K562 (cell line): ENCODE measurements around the gene SCARF2. TPM values are rescaled to one million over a fixed set of nuclear protein-coding genes. Genes with fewer than 3 reads are reported as not detected.
A peak's percentile ranks its signal among the peaks of the same experiment; 100 is the strongest.

Source experiments
- CSDE1 ChIP-seq, 2 experiments: fragments of 450-650 bp; IDR thresholded peaks; 2 replicates each; pipeline ENCODE4 v1.6.1; 2016; ENCODE audit warnings: mild to moderate bottlenecking in 1 of 2
- FOS ChIP-seq: IDR thresholded peaks from 3 replicates; pipeline ENCODE4 v1.6.1; 2011; ENCODE audit not compliant: insufficient read length; ENCODE audit errors: extremely low read depth
- HDAC6 ChIP-seq: IDR thresholded peaks from 2 replicates; pipeline ENCODE4 v1.6.1; 2012; ENCODE audit warnings: low read depth, mild to moderate bottlenecking, control low read depth, inconsistent platforms, low read length, moderate library complexity
- HNRNPUL1 ChIP-seq: fragments of 200-400 bp; formaldehyde crosslinking; IDR thresholded peaks from 2 replicates; pipeline ENCODE4 v1.6.1; 2017; ENCODE audit warnings: low read length
- JUN ChIP-seq, 2 experiments: sonication (generic) in 1 of 2; formaldehyde crosslinking in 1 of 2; IDR thresholded peaks; 2 replicates each; pipeline versions ENCODE4 v1.6.1 to v1.8.0; 2012 to 2022; ENCODE audit warnings: borderline replicate concordance in 2 of 2, mild to moderate bottlenecking in 2 of 2, improper control_type of control experiment in 1 of 2, low read depth in 1 of 2, low read length in 1 of 2, missing genetic modification reagents in 1 of 2
- MCM5 ChIP-seq: fragments of 450-650 bp; IDR thresholded peaks from 2 replicates; pipeline ENCODE4 v1.6.1; 2016; ENCODE audit warnings: low read depth
- NCOA2 ChIP-seq, 2 experiments: fragments of 450-650 bp; IDR thresholded peaks; 2 replicates each; pipeline ENCODE4 v1.6.1; 2018; ENCODE audit warnings: mild to moderate bottlenecking in 2 of 2, moderate library complexity in 1 of 2; ENCODE audit not compliant: partially characterized antibody in 2 of 2
- NCOA6 ChIP-seq: fragments of 450-650 bp; IDR thresholded peaks from 2 replicates; pipeline ENCODE4 v1.6.1; 2017; ENCODE audit warnings: mild to moderate bottlenecking
- SETDB1 ChIP-seq: IDR thresholded peaks from one replicate; pipeline ENCODE4 v1.6.1; 2012; ENCODE audit warnings: low read length, control low read depth, inconsistent platforms
- SMAD4 ChIP-seq: fragments of 250-450 bp; sonication (Bioruptor Pico); conservative IDR thresholded peaks from 2 replicates; pipeline ENCODE4 v1.8.0; 2021; ENCODE audit warnings: inconsistent platforms, mild to moderate bottlenecking, moderate library complexity
- THRAP3 ChIP-seq: fragments of 450-650 bp; IDR thresholded peaks from 2 replicates; pipeline ENCODE4 v1.6.1; 2016; ENCODE audit warnings: mild to moderate bottlenecking, inconsistent platforms, borderline replicate concordance
- TRIM24 ChIP-seq, 2 experiments: fragments of 450-650 bp; IDR thresholded peaks; 2 replicates each; pipeline ENCODE4 v1.6.1; 2016
- ZBTB17 ChIP-seq: fragments of 450-650 bp; formaldehyde crosslinking; IDR thresholded peaks from 2 replicates; pipeline ENCODE4 v1.4.0; 2020; ENCODE audit warnings: mild to moderate bottlenecking
- ZNF696 ChIP-seq: fragments of 250-450 bp; sonication (Bioruptor Pico); conservative IDR thresholded peaks from 2 replicates; pipeline ENCODE4 v1.4.0; 2020; ENCODE audit warnings: mild to moderate bottlenecking, moderate library complexity
- polyA plus RNA-seq, 8 experiments: library from polyadenylated mRNA; depleted of rRNA in 4 of 8; stranded (reverse) in 5 of 8; unstranded in 3 of 8; fragments of >200 nt; fragmentation: Nextera tagmentation in 2 of 8; fragmentation: Illumina TruSeq in 1 of 8; extraction: Ambion mirVana in 2 of 8; extraction: Trizol in 1 of 8; gene quantifications; 2 replicates each; pipeline versions ENCODE4 v1.2.1 to v1.2.3, GENCODE V29; 2011 to 2014; ENCODE audit warnings: inconsistent platforms in 1 of 8, missing spikeins in 1 of 8
- total RNA-seq, 7 experiments: library from RNA; depleted of rRNA in 6 of 7; stranded (reverse); fragments of >200 nt in 6 of 7; fragmentation: Illumina TruSeq in 2 of 7; extraction: Trizol in 2 of 7; gene quantifications; 2 replicates each; pipeline versions ENCODE4 v1.2.1 to v1.2.3, GENCODE V29; 2011 to 2021; ENCODE audit warnings: low replicate concordance in 1 of 7
- TF ChIP-seq, protein P1 (sequence below): fragments of 250-450 bp; sonication (Bioruptor Pico); IDR thresholded peaks from 2 replicates; pipeline ENCODE4 v1.4.0; 2020
- TF ChIP-seq, protein P2 (sequence below): fragments of 200-600 bp; sonication (generic); IDR thresholded peaks from one replicate; pipeline ENCODE4 v1.6.1; 2012; ENCODE audit warnings: mild to moderate bottlenecking, low read depth, low read length, inconsistent platforms

The SCARF2 gene
- total and polyA plus RNA-seq, 9 of the 15 experiments (the other 6 are each of a cell fraction or from before 2014, with no cell fraction given), result 0.06 to 0.32 (median 0.21) TPM; not detected in 5

DNA sequence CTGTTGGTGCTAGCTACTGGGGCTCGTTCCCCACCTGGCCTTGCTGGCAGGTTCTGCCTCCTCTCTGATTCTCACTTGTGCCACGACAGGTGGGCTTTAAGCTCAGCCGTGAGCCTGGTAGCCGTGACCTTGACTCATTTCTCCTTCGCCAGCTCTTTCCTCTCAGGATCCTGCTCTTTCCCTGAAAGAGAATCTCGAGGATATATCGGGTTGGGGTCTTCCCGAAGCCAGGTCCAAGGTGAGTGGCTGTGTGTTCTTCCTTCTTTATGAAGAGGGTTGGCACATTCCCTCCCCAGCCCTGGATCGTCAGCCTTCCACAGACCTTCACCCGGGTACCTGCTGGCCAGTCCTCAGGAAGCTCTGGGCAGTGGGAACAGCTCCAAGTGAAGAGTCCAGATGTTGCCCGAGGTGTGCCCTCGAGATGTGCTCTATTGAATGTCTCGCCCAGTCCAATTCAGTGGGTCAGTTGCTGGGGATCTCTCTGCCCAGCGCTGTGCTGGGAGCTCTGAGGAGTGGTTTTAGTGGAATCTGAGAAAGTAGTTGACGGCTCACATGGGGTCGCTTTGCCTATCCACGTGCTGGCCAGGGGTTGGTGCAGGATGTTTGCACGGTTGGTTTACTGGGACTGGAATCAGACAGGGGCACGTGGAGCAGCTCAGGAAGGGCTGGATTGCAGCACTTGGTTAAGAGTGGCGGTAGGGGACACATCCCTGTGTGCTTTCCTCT lies 42.3 kb downstream of the SCARF2 start (continued):
- TF ChIP-seq THRAP3 (no peak), MCM5 (no peak), FOS (no peak), TRIM24 (IDR thresholded peaks at IDR 0.05) (no peak), JUN (IDR thresholded peaks at IDR 0.05; ENCODE audit: borderline replicate concordance, low read depth, low read length) (0 out of 2 replicates have a peak, but pooled peaks have one; percentile 30), JUN (CRISPR knock-in tag; IDR thresholded peaks at IDR 0.05; ENCODE audit: borderline replicate concordance) (no peak), ZNF696 (CRISPR knock-in tag) (no peak), CSDE1 (IDR thresholded peaks at IDR 0.05) (no peak), NCOA6 (no peak), HDAC6 (0 out of 2 replicates have a peak, but pooled peaks have one; percentile 27), ZBTB17 (CRISPR knock-in tag) (0 out of 2 replicates have a peak, but pooled peaks have one; percentile 23), NCOA2 (IDR thresholded peaks at IDR 0.05; ENCODE audit: partially characterized antibody in 2 of 2) (no peak), HNRNPUL1 (no peak), SMAD4 (CRISPR knock-in tag) (peak; percentile 50; the same call in 1 of the 2 replicates), SETDB1 (peak; percentile 34)
- TF ChIP-seq, protein P1, sequence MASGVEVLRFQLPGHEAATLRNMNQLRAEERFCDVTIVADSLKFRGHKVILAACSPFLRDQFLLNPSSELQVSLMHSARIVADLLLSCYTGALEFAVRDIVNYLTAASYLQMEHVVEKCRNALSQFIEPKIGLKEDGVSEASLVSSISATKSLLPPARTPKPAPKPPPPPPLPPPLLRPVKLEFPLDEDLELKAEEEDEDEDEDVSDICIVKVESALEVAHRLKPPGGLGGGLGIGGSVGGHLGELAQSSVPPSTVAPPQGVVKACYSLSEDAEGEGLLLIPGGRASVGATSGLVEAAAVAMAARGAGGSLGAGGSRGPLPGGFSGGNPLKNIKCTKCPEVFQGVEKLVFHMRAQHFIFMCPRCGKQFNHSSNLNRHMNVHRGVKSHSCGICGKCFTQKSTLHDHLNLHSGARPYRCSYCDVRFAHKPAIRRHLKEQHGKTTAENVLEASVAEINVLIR, result 0 out of 2 replicates have a peak, but pooled peaks have one; percentile 6
- TF ChIP-seq, protein P2, sequence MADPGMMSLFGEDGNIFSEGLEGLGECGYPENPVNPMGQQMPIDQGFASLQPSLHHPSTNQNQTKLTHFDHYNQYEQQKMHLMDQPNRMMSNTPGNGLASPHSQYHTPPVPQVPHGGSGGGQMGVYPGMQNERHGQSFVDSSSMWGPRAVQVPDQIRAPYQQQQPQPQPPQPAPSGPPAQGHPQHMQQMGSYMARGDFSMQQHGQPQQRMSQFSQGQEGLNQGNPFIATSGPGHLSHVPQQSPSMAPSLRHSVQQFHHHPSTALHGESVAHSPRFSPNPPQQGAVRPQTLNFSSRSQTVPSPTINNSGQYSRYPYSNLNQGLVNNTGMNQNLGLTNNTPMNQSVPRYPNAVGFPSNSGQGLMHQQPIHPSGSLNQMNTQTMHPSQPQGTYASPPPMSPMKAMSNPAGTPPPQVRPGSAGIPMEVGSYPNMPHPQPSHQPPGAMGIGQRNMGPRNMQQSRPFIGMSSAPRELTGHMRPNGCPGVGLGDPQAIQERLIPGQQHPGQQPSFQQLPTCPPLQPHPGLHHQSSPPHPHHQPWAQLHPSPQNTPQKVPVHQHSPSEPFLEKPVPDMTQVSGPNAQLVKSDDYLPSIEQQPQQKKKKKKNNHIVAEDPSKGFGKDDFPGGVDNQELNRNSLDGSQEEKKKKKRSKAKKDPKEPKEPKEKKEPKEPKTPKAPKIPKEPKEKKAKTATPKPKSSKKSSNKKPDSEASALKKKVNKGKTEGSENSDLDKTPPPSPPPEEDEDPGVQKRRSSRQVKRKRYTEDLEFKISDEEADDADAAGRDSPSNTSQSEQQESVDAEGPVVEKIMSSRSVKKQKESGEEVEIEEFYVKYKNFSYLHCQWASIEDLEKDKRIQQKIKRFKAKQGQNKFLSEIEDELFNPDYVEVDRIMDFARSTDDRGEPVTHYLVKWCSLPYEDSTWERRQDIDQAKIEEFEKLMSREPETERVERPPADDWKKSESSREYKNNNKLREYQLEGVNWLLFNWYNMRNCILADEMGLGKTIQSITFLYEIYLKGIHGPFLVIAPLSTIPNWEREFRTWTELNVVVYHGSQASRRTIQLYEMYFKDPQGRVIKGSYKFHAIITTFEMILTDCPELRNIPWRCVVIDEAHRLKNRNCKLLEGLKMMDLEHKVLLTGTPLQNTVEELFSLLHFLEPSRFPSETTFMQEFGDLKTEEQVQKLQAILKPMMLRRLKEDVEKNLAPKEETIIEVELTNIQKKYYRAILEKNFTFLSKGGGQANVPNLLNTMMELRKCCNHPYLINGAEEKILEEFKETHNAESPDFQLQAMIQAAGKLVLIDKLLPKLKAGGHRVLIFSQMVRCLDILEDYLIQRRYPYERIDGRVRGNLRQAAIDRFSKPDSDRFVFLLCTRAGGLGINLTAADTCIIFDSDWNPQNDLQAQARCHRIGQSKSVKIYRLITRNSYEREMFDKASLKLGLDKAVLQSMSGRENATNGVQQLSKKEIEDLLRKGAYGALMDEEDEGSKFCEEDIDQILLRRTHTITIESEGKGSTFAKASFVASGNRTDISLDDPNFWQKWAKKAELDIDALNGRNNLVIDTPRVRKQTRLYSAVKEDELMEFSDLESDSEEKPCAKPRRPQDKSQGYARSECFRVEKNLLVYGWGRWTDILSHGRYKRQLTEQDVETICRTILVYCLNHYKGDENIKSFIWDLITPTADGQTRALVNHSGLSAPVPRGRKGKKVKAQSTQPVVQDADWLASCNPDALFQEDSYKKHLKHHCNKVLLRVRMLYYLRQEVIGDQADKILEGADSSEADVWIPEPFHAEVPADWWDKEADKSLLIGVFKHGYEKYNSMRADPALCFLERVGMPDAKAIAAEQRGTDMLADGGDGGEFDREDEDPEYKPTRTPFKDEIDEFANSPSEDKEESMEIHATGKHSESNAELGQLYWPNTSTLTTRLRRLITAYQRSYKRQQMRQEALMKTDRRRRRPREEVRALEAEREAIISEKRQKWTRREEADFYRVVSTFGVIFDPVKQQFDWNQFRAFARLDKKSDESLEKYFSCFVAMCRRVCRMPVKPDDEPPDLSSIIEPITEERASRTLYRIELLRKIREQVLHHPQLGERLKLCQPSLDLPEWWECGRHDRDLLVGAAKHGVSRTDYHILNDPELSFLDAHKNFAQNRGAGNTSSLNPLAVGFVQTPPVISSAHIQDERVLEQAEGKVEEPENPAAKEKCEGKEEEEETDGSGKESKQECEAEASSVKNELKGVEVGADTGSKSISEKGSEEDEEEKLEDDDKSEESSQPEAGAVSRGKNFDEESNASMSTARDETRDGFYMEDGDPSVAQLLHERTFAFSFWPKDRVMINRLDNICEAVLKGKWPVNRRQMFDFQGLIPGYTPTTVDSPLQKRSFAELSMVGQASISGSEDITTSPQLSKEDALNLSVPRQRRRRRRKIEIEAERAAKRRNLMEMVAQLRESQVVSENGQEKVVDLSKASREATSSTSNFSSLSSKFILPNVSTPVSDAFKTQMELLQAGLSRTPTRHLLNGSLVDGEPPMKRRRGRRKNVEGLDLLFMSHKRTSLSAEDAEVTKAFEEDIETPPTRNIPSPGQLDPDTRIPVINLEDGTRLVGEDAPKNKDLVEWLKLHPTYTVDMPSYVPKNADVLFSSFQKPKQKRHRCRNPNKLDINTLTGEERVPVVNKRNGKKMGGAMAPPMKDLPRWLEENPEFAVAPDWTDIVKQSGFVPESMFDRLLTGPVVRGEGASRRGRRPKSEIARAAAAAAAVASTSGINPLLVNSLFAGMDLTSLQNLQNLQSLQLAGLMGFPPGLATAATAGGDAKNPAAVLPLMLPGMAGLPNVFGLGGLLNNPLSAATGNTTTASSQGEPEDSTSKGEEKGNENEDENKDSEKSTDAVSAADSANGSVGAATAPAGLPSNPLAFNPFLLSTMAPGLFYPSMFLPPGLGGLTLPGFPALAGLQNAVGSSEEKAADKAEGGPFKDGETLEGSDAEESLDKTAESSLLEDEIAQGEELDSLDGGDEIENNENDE, result no peak
